ENCODE measurements around the gene POU1F1.

POU1F1 gene

DNA sequence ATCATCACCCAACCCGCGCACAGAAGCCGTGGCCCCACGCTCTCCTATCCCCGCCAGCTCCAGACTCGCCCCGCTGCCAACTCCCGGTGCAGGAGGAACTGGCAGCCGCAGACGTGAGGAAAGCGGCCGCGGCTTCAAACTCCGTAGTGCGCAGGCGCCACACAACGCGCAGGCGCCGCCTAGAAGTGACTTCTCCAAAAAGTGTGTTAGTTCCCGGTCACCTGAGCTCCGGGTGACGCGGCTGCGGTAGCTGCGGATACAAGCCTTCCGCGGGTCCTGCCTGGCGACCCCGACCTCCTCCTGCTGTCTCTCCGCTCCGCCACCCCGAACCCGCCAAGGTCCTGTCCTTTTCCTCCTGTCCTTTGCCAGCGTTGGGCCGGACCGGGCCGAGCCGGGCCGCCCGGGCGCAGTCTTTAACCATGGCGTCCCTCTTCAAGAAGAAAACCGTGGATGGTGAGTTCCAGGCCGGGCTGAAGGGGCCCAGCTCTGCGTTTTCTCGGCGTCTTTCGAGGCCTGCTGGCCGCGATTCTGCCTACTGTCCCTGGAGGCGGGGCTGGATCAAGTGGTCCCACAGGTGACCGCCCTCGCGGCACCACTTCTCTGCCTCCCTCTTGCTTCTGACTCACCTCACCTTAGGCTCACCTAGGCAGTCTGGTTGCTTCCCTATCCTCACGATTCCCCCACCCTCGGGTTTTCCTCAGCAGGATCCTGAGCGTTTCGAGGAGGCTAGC lies 49.1 kb downstream of the POU1F1 start, which contains the start of gene CHMP2B:
TSS of gene CHMP2B (plus strand) at position 206 of the 731 bp plus-strand sequence. CDS start at position 420, 214 bp downstream.
- peaks cover 6% of the 10 kb centered on the region; the same call in 1 of the 2 replicates for H3K79me2 ChIP-seq (ENCODE audit: insufficient read depth, low read depth)

DNA sequence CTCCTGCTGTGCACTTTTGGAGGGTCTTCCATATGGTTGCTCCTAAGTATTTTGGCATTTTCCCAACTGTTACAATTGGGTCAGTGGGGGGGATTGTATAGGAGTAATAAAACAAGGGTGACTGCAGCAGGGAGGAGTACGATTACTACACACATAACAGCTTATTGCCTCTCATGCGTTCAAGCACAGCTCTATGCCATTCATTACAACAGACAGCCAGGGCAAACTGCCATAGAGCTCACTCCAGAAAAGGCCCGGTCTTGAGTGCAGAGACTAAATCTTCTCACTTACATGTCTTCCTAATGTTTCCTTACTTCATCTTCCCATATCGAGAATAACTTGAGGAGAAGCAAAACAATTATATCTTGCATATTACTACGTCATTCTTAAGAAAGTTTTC lies 50.7 kb downstream of the POU1F1 start:
- Histone ChIP-seq H3K27ac (no peak overlapping the region), H3K27me3 (ENCODE audit: insufficient read depth, low read depth) (no peaks in the 10 kb centered on the region), H3K4me2 (no peak overlapping the region; the same call in 1 of the 2 replicates), H3K4me3 (IDR thresholded peaks at IDR 0.05; ENCODE audit: insufficient read depth, low read depth, low read length) (no peak overlapping the region), H3K79me2 (ENCODE audit: insufficient read depth, low read depth) (peaks cover 6% of the 10 kb centered on the region; the same call in 1 of the 2 replicates), H3K4me1 (ENCODE audit: low read depth, poor library complexity, severe bottlenecking) (peaks cover 12% of the 10 kb centered on the region), H3K9ac (no peak overlapping the region), H2AFZ (ENCODE audit: low read depth) (no peak overlapping the region), H4K20me1 (ENCODE audit: insufficient read depth) (no peaks in the 10 kb centered on the region), H3K36me3 (ENCODE audit: insufficient read depth) (no peaks in the 10 kb centered on the region)
- TF ChIP-seq, protein P1, sequence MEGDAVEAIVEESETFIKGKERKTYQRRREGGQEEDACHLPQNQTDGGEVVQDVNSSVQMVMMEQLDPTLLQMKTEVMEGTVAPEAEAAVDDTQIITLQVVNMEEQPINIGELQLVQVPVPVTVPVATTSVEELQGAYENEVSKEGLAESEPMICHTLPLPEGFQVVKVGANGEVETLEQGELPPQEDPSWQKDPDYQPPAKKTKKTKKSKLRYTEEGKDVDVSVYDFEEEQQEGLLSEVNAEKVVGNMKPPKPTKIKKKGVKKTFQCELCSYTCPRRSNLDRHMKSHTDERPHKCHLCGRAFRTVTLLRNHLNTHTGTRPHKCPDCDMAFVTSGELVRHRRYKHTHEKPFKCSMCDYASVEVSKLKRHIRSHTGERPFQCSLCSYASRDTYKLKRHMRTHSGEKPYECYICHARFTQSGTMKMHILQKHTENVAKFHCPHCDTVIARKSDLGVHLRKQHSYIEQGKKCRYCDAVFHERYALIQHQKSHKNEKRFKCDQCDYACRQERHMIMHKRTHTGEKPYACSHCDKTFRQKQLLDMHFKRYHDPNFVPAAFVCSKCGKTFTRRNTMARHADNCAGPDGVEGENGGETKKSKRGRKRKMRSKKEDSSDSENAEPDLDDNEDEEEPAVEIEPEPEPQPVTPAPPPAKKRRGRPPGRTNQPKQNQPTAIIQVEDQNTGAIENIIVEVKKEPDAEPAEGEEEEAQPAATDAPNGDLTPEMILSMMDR (conservative IDR thresholded peaks at IDR 0.05; ENCODE audit: low read depth, low read length) = no peak

More for the DNA sequence above, 49.1 kb downstream of the POU1F1 start, which contains the start of gene CHMP2B:
- Histone ChIP-seq H3K27ac (peak within 1 kb of the TSS; percentile 53), H3K4me2 (peak within 1 kb of the TSS; percentile 78), H3K27me3 (ENCODE audit: insufficient read depth, low read depth) (no peaks in the 10 kb centered on the region), H3K9ac (peak within 1 kb of the TSS; percentile 82), H3K4me1 (ENCODE audit: low read depth, poor library complexity, severe bottlenecking) (peaks cover 12% of the 10 kb centered on the region), H3K4me3 (IDR thresholded peaks at IDR 0.05; ENCODE audit: insufficient read depth, low read depth, low read length) (peak within 1 kb of the TSS; percentile 64), H4K20me1 (ENCODE audit: insufficient read depth) (no peaks in the 10 kb centered on the region), H2AFZ (ENCODE audit: low read depth) (peak within 1 kb of the TSS; percentile 91), H3K36me3 (ENCODE audit: insufficient read depth) (no peaks in the 10 kb centered on the region)
- TF ChIP-seq, protein P1 (conservative IDR thresholded peaks at IDR 0.05; ENCODE audit: low read depth, low read length) = no peak

DNA sequence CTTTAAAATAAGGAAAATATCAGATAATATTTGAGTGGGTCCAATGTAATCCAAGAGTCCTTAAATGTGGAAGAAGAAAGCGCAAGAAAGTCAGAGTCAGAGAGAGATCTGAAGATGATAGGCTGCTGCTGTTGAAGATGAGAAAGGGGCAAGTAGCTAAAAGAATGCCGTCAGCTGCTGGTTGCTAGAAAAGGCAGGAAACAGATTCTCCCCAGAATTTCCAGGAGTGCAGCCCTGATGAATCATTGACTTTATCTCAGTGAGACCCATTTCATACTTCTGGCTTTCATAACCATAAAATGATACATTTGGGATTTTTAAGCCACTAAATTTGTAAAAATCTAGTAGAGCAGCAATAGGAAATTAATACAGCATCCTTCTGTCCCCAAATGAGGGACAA lies 56.8 kb downstream of the POU1F1 start:
- Histone ChIP-seq H3K9ac (no peak overlapping the region), H3K4me2 (no peak overlapping the region), H3K79me2 (ENCODE audit: insufficient read depth, low read depth) (no peaks in the 10 kb centered on the region), H4K20me1 (ENCODE audit: insufficient read depth) (no peaks in the 10 kb centered on the region), H3K4me3 (IDR thresholded peaks at IDR 0.05; ENCODE audit: insufficient read depth, low read depth, low read length) (no peak overlapping the region), H3K36me3 (ENCODE audit: insufficient read depth) (no peaks in the 10 kb centered on the region), H2AFZ (ENCODE audit: low read depth) (no peak overlapping the region), H3K27ac (no peak overlapping the region), H3K27me3 (ENCODE audit: insufficient read depth, low read depth) (no peaks in the 10 kb centered on the region), H3K4me1 (ENCODE audit: low read depth, poor library complexity, severe bottlenecking) (no peaks in the 10 kb centered on the region)
- TF ChIP-seq, protein P1 (conservative IDR thresholded peaks at IDR 0.05; ENCODE audit: low read depth, low read length) = no peak

DNA sequence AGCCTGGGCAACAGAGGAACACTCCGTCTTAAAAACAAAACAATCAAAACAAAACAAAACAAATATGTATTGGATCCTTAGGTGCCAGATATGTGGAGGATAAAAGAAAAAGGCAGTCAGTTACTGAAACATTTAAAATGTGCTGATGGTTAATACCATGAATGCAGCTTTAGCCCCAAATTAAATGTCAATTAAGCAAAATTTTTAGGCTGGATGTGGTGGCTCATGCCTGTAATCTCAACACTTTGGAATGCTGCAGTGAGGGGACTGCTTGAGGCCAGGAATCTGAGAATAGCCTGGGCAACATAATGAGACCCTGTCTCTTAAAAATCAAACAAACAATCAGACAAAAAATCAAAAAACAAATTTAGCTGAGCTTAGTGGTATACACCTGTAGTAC lies 57.8 kb downstream of the POU1F1 start:
- no peaks in the 10 kb centered on the region for H3K27me3 ChIP-seq (ENCODE audit: insufficient read depth, low read depth)
- no peak overlapping the region for H3K4me2 ChIP-seq
- H3K27ac ChIP-seq = no peak overlapping the region
- no peaks in the 10 kb centered on the region for H3K79me2 ChIP-seq (ENCODE audit: insufficient read depth, low read depth)
- H3K36me3 ChIP-seq (ENCODE audit: insufficient read depth) = no peaks in the 10 kb centered on the region
- H3K9ac ChIP-seq = no peak overlapping the region
- H3K4me3 ChIP-seq (IDR thresholded peaks at IDR 0.05; ENCODE audit: insufficient read depth, low read depth, low read length) = no peak overlapping the region
- H2AFZ ChIP-seq (ENCODE audit: low read depth) = no peak overlapping the region
- H4K20me1 ChIP-seq (ENCODE audit: insufficient read depth) = no peaks in the 10 kb centered on the region
- TF ChIP-seq, protein P1 (conservative IDR thresholded peaks at IDR 0.05; ENCODE audit: low read depth, low read length) = no peak
- H3K4me1 ChIP-seq (ENCODE audit: low read depth, poor library complexity, severe bottlenecking) = no peaks in the 10 kb centered on the region

Data from KMS-11 (cell line).